HG03575 (cell line): Measurements from ENCODE around the gene LRMDA.

Experiments used
- ATAC-seq: cut with Tn5 transposase; IDR thresholded peaks from one replicate; pipeline ENCODE4 v1.9.1; 2021; ENCODE audit not compliant: unreplicated experiment, insufficient number of reproducible peaks, low FRiP score; ENCODE audit errors: extremely low read depth

LRMDA gene

GRCh38 chr10:75870039-75870645, 438.7 kb downstream of the LRMDA start:
- ATAC-seq: no peak

GRCh38 chr10:75875740-75876139, 444.3 kb downstream of the LRMDA start:
- no peak for ATAC-seq

GRCh38 chr10:75876710-75877109, 445.3 kb downstream of the LRMDA start:
- no peak for ATAC-seq

GRCh38 chr10:75877877-75878276, 446.5 kb downstream of the LRMDA start:
- no peak for ATAC-seq

GRCh38 chr10:75878586-75878985, 447.2 kb downstream of the LRMDA start:
- ATAC-seq: no peak

GRCh38 chr10:75880031-75880775, 448.8 kb downstream of the LRMDA start:
- no peak for ATAC-seq

- ATAC-seq: no peak
Observed at GRCh38 chr10:75883081-75884072, 452.0 kb downstream of the LRMDA start.

GRCh38 chr10:75884808-75885207, 453.4 kb downstream of the LRMDA start:
- ATAC-seq: no peak

- no peak for ATAC-seq
Observed at GRCh38 chr10:75887369-75887768, 455.9 kb downstream of the LRMDA start.

GRCh38 chr10:75887992-75888680, 456.7 kb downstream of the LRMDA start:
- no peak for ATAC-seq

- ATAC-seq: no peak
Observed at GRCh38 chr10:75889051-75889450, 457.6 kb downstream of the LRMDA start.

- no peak for ATAC-seq
Observed at GRCh38 chr10:75894761-75895160, 463.3 kb downstream of the LRMDA start.

GRCh38 chr10:75895259-75895658, 463.8 kb downstream of the LRMDA start:
- ATAC-seq: no peak

- no peak for ATAC-seq
Observed at GRCh38 chr10:75899816-75900390, 468.5 kb downstream of the LRMDA start.

GRCh38 chr10:75902816-75903215, 471.4 kb downstream of the LRMDA start:
- no peak for ATAC-seq

GRCh38 chr10:75904499-75905283, 473.3 kb downstream of the LRMDA start:
- no peak for ATAC-seq

GRCh38 chr10:75905490-75905889, 474.1 kb downstream of the LRMDA start:
- ATAC-seq: no peak

GRCh38 chr10:75910032-75910431, 478.6 kb downstream of the LRMDA start:
- no peak for ATAC-seq
